HG03565 (cell line): Measurements from ENCODE around the gene TMSB15C.
"Not testable (repeated sequence)": the region's sequence is repeated elsewhere in the genome, so short reads cannot be mapped to it uniquely, and the experiment has no call there.

Source experiments
- ATAC-seq: cut with Tn5 transposase; IDR thresholded peaks from one replicate; pipeline ENCODE4 v1.9.1; 2021; ENCODE audit warnings: mild to moderate bottlenecking, moderate library complexity; ENCODE audit not compliant: unreplicated experiment

Gene TMSB15C

GRCh38 chrX:104075778-104076445 lies at the start of gene TMSB15C:
Gene TMSB15C, minus strand, starts transcription at chrX:104076236.
- peak; percentile 98 for ATAC-seq

DNA sequence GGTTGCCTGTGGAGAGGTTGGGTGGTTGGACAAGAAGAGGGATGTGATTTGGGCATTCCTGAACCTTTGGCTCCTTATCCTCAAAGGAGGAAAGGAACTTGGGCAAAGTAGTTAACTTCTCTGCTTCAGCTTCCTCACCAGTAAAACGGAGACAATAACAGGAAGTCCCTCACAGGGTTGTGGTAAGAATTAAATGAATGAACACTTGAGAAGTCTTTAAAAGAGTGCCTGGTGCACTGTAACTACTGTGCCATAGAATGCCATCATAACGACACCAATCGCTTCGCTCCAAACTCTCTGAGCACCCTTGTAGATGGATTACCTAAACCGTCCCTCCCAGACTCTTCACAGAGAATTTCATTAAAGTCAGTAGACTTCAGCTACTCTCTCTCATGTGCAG lies 46.8 kb upstream of the TMSB15C start:
- ATAC-seq = peak; percentile 60

DNA sequence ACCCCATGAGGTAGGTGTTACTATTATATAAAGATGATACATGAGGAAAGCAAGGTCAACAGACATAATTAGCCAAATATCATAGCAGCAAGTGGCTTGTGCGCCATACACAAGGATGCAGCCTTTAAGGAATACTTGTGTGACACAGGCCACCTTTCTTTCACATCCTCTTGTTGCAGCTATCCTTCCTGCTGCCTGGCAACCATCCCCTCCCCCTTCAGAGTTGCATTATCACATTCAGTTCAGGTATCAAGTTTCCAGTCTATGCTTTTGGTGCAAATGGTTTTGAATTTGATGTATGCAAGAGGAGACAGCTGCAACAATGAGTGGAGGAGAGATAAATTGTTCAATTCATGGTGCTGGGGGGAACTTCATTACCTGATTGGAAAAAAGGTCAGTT lies 42.7 kb upstream of the TMSB15C start:
- ATAC-seq = no peak

DNA sequence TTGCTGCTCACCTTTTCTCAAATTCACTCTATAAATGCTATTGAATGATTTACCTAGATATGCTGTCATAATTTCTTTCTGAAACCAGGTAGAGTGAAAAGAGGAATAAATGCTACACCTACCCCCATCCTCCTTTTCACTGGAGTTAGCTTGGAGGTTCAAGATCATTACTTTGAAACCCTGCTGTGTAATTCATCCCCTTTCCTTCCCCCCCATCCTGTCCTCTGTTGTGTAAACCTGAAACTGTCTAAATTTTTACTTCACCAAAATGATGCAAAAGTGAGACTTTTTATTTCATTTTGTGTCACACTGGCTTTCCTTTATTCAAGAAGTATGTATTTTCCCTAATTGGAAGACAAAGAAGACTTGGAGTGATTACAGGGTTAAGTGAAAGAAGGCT lies 41.7 kb upstream of the TMSB15C start:
- no peak for ATAC-seq

- peak; percentile 30 for ATAC-seq
Measured at GRCh38 chrX:104113222-104113965, 37.4 kb upstream of the TMSB15C start.

- ATAC-seq = peak; percentile 53
Measured at GRCh38 chrX:104112326-104112951, 36.4 kb upstream of the TMSB15C start, which contains the start of gene ZCCHC18. Gene ZCCHC18, plus strand, starts transcription at chrX:104112523. Its CDS starts 1,589 bp downstream, at chrX:104114112.

GRCh38 chrX:104110491-104111240 lies 34.6 kb upstream of the TMSB15C start:
- peak; percentile 52 for ATAC-seq

DNA sequence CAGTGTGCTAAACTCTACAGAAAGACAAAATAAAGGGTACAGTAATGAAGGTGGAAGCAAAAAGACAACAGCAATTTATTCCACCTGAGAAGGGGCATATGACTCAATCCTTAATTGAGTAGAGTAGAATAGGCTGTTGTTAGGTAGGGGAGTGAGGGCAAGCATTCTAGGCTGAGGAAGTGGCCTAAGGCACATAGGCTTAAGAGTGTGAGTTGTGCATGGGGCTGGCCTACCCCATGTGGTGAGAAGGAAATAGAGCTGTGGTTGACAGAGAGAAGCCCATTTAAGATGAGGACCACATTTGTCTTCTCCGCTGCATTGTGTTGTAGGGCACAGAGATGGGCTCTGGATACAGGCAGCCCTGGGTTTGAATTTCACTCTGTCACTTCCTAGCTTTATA lies 32.9 kb upstream of the TMSB15C start:
- ATAC-seq = no peak

GRCh38 chrX:104105330-104106262 lies 29.6 kb upstream of the TMSB15C start:
- no peak for ATAC-seq

DNA sequence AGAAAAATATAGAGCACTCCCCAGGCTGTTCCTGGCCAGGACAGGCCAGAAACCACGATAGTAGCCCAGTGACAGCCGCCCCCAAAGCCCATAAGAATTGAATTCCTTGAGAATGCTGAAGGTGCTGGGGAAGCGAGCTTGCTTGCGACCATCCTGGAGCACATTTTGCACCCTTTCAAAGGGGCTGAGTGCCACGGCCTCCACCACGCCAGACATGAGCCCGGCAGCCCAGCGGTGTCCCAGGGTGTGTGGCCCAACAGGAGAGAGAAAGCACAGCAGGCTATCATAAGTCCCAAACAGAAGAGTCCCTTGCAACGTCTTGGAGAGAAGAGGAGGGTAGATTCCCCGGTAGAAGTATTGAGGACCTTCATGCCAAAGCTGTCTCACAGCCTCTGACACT lies 28.6 kb upstream of the TMSB15C start:
- no peak for ATAC-seq

DNA sequence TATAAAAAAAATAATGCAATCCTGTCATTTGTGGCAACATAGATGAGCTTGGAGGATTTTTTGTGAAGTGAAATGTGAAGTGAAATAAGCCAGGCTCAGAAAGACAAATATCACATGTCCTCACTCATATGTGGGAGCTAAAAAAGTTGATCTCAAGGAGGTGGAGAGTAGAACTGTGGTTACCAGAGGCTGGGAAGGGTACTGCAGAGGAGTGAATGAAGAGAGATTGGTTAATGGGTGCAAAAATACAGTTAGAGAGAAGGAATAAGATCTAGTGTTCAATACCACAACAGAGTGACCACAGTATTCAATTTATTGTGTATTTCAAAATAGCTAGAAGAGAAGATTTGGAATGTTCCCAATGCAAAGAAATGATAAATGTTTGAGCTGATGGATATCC lies 22.9 kb upstream of the TMSB15C start:
- no peak for ATAC-seq

DNA sequence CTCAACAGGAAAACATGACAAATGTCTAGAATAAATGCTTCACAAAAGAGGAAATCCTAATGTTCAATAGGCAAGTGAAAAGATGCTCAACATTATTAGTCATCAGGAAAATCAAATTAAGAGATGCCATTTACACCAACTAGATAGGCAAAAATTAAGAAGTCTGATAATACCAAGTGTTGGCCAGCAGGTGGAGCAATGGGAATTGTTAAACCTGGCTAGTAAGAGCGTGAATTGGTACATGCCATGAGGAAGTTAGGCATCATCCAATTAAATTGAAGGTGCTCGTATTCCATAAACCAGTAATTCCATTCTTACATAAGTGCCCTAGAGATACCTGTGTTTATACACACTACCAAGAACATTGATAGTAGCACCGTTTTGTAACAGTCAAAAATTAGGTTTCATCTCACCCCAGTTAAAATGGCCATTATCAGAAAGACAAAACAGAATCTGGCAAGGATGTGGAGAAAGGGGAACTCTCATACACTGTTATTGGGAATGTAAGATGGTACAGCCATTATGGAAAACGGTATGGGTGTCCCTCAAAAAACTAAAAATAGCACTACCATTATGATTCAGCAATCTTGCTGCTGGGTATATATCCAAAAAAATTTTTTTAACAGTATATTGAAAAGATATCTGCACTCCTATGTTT lies 22.2 kb upstream of the TMSB15C start:
- peak; percentile 67 for ATAC-seq

DNA sequence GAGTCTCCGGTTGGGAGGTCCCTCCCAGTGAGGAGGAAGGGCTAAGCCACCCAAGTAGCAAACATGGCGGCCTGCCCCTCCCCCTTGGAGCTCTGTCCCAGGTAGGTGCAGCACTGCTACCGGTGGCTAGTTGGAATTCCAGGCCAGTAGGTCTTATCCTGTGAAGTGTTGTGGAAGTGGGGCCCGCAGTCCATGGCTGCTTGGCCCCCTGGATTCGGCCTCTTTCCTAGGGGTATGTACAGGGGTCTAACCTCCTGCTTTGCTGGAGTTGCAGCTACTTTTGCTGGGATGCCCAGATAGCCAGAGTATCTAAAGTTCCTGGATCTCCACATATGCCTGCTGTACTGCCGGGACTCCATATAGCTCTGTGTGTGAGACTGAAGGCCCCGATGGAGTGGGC lies 9.9 kb upstream of the TMSB15C start:
- ATAC-seq = no peak

DNA sequence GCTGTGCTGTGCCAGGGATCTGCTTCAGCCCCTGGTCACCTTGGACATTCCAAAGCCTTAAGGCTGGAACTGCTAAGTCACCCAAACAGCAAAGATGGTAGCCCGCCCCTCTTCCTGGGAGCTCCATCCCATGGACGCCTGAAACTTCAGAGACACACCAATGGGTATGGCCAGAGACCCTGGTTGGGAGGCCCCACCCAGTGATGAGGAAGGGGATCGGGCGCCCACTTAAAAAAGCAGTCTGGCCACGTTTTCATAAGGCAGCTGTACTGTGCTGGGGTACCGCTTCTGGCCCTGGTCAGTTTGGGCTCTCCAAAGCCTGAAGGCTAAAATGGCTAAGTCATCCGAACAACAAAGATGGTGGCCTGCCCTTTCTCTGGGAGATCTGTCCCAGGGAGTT lies 9.4 kb upstream of the TMSB15C start:
- no peak for ATAC-seq

GRCh38 chrX:104084534-104085277 lies 8.7 kb upstream of the TMSB15C start:
- ATAC-seq = no peak

DNA sequence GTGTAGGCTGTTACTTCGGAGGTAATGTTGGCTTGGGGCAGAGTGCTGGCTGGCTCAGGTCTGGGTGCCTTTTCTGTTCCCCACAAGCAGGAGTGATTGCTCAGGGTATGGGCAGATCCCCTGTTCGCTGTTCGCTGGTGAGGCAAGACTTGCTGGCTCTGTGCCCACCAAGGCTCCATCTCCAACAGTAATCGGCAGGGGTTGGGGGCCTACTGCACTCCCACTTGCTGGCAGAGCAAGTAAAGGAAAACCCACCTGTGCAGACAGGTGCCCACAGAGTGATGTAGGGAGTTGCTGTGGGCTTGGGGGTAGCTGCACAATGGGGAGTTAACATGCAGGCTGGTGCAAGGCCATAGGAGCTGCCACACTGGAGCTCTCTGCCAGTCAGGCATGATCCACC lies 8.0 kb upstream of the TMSB15C start:
- no peak for ATAC-seq

DNA sequence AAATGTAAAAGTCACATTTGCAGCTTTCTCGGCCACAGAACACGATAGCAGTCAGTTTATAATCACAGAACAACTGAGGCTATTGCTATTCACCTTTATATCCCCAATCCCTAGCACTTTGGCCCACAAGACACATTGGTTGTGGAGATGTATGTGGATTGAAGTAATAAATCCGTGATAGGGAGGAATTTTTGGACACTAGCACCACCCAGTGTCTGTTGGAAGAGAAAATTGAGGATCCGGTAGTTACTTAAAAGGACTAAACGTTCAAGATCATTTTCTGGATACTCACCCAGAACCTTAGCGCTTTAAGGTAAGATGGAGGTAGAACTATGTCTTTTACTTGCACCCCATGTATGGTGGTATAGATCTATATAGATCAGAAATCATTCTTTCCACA lies 1.8 kb upstream of the TMSB15C start:
- ATAC-seq = not testable (repeated sequence)

GRCh38 chrX:104062636-104063035 lies 13.4 kb downstream of the TMSB15C start:
- not testable (repeated sequence) for ATAC-seq

DNA sequence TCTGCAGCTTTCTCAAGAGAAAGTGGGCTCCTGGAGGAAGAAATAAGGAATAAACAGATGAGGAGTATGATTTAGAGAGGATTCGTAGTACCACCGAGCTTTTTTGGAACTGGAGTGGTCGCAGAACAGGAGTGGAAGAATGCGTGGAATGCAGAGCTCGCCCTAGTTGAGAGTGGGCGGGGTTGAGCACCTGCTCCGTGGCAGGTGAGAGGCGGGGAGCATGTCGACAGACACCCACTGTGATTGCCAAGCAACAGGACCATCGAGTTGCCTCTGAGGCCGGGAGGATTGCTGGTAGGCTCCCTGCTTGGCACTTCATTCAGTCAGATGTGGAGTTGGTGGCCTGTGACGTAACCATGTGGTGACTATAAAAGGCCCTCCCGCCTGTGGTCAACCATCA lies 21.1 kb downstream of the TMSB15C start:
- not testable (repeated sequence) for ATAC-seq
